K562 (cell line): ENCODE data around the gene CRACR2B. TPM values are rescaled to one million over a fixed set of nuclear protein-coding genes. Genes with fewer than 3 reads are reported as not detected.

Experiments used
- BCOR ChIP-seq: fragments of 450-650 bp; IDR thresholded peaks from 2 replicates; pipeline ENCODE4 v1.6.1; 2016
- CBX1 ChIP-seq: sonication (generic); IDR thresholded peaks from 2 replicates; pipeline ENCODE4 v1.6.1; 2016; ENCODE audit warnings: antibody characterized with exemption, low read depth, mild to moderate bottlenecking
- CXXC5 ChIP-seq: fragments of 250-450 bp; sonication (Bioruptor Pico); IDR thresholded peaks from 2 replicates; pipeline ENCODE4 v1.8.0; 2022; ENCODE audit warnings: inconsistent platforms, mild to moderate bottlenecking, moderate library complexity
- FOS ChIP-seq: IDR thresholded peaks from 3 replicates; pipeline ENCODE4 v1.6.1; 2011; ENCODE audit not compliant: insufficient read length; ENCODE audit errors: extremely low read depth
- HCFC1 ChIP-seq: IDR thresholded peaks from 2 replicates; pipeline ENCODE4 v1.6.1; 2012; ENCODE audit warnings: low read depth, low read length, improper control_type of control experiment
- KLF13 ChIP-seq: fragments of 450-650 bp; IDR thresholded peaks from 2 replicates; pipeline ENCODE4 v1.6.1; 2016; ENCODE audit warnings: missing genetic modification characterization, low read depth, mild to moderate bottlenecking, missing compliant biosample characterization, moderate library complexity, borderline replicate concordance
- NR1H2 ChIP-seq: sonication (generic); formaldehyde crosslinking; IDR thresholded peaks from 2 replicates; pipeline ENCODE4 v1.4.0; 2020; ENCODE audit warnings: mild to moderate bottlenecking, missing genetic modification reagents
- PHB ChIP-seq: fragments of 250-450 bp; sonication (Bioruptor Pico); IDR thresholded peaks from 2 replicates; pipeline ENCODE4 v1.5.0; 2021
- RBM22 ChIP-seq: fragments of 200-400 bp; formaldehyde crosslinking; IDR thresholded peaks from 2 replicates; pipeline ENCODE4 v1.6.1; 2018; ENCODE audit warnings: low read length, low read depth; ENCODE audit not compliant: poor library complexity, severe bottlenecking
- SMAD1 ChIP-seq: fragments of 150-350 bp; IDR thresholded peaks from 2 replicates; pipeline ENCODE4 v1.6.1; 2014; ENCODE audit warnings: low read length, low read depth; ENCODE audit not compliant: partially characterized antibody
- SMAD4 ChIP-seq: fragments of 250-450 bp; sonication (Bioruptor Pico); conservative IDR thresholded peaks from 2 replicates; pipeline ENCODE4 v1.8.0; 2021; ENCODE audit warnings: inconsistent platforms, mild to moderate bottlenecking, moderate library complexity
- SRSF9 ChIP-seq: fragments of 200-400 bp; formaldehyde crosslinking; IDR thresholded peaks from 2 replicates; pipeline ENCODE4 v1.6.1; 2017; ENCODE audit warnings: low read depth, low read length, borderline replicate concordance
- TAL1 ChIP-seq: fragments of 450-650 bp; IDR thresholded peaks from 2 replicates; pipeline ENCODE4 v1.6.1; 2016; ENCODE audit warnings: mild to moderate bottlenecking
- TEAD2 ChIP-seq: fragments of 450-650 bp; IDR thresholded peaks from 2 replicates; pipeline ENCODE4 v1.6.1; 2016; ENCODE audit warnings: missing genetic modification characterization, control low read depth, missing compliant biosample characterization
- WHSC1 ChIP-seq: IDR thresholded peaks from one replicate; pipeline ENCODE4 v1.6.1; 2012; ENCODE audit warnings: low read length, control low read depth, inconsistent platforms
- YY1 ChIP-seq, 3 experiments: IDR thresholded peaks; 2 replicates each; pipeline ENCODE4 v1.6.1; 2011; ENCODE audit warnings: low read length in 2 of 3, mild to moderate bottlenecking in 2 of 3, moderate library complexity in 2 of 3, borderline replicate concordance in 1 of 3, control low read depth in 1 of 3, low read depth in 1 of 3; ENCODE audit not compliant: insufficient read depth in 3 of 3, insufficient replicate concordance in 2 of 3, control insufficient read depth in 1 of 3, insufficient read length in 1 of 3; ENCODE audit errors: extremely low read depth in 1 of 3
- ZBTB1 ChIP-seq: sonication (generic); formaldehyde crosslinking; IDR thresholded peaks from 2 replicates; pipeline ENCODE4 v1.8.1; 2023; ENCODE audit warnings: missing genetic modification reagents, low read depth, mild to moderate bottlenecking, borderline replicate concordance
- polyA plus RNA-seq, 8 experiments: library from polyadenylated mRNA; depleted of rRNA in 4 of 8; stranded (reverse) in 5 of 8; unstranded in 3 of 8; fragments of >200 nt; fragmentation: Nextera tagmentation in 2 of 8; fragmentation: Illumina TruSeq in 1 of 8; extraction: Ambion mirVana in 2 of 8; extraction: Trizol in 1 of 8; gene quantifications; 2 replicates each; pipeline versions ENCODE4 v1.2.1 to v1.2.3, GENCODE V29; 2011 to 2014; ENCODE audit warnings: inconsistent platforms in 1 of 8, missing spikeins in 1 of 8
- total RNA-seq, 7 experiments: library from RNA; depleted of rRNA in 6 of 7; stranded (reverse); fragments of >200 nt in 6 of 7; fragmentation: Illumina TruSeq in 2 of 7; extraction: Trizol in 2 of 7; gene quantifications; 2 replicates each; pipeline versions ENCODE4 v1.2.1 to v1.2.3, GENCODE V29; 2011 to 2021; ENCODE audit warnings: low replicate concordance in 1 of 7
- TF ChIP-seq, protein P1 (sequence below): fragments of 250-450 bp; sonication (Bioruptor Pico); IDR thresholded peaks from 2 replicates; pipeline ENCODE4 v1.8.0; 2022; ENCODE audit warnings: moderate library complexity, mild to moderate bottlenecking, inconsistent platforms
- TF ChIP-seq, protein P2 (sequence below): sonication (generic); formaldehyde crosslinking; IDR thresholded peaks from 2 replicates; pipeline ENCODE4 v1.8.1; 2023; ENCODE audit warnings: mild to moderate bottlenecking, missing genetic modification reagents
- TF ChIP-seq, protein P3 (sequence below), 2 experiments: IDR thresholded peaks; 2 replicates each; pipeline ENCODE4 v1.6.1; 2011; ENCODE audit warnings: borderline replicate concordance in 1 of 2, control low read depth in 1 of 2, low read depth in 1 of 2, low read length in 1 of 2, mild to moderate bottlenecking in 1 of 2, mixed read lengths in 1 of 2, moderate library complexity in 1 of 2; ENCODE audit not compliant: insufficient read depth in 1 of 2, insufficient read length in 1 of 2, poor library complexity in 1 of 2, severe bottlenecking in 1 of 2; ENCODE audit errors: extremely low read depth in 1 of 2
- TF ChIP-seq, protein P4 (sequence below): fragments of 450-650 bp; conservative IDR thresholded peaks from 2 replicates; pipeline ENCODE4 v1.6.1; 2016; ENCODE audit warnings: missing genetic modification characterization, low read depth, mild to moderate bottlenecking, control low read depth, missing compliant biosample characterization
- TF ChIP-seq, protein P5 (sequence below): sonication (generic); formaldehyde crosslinking; IDR thresholded peaks from 2 replicates; pipeline ENCODE4 v1.5.0; 2020; ENCODE audit warnings: missing genetic modification reagents

CRACR2B gene
- total and polyA plus RNA-seq, 9 of the 15 experiments (the other 6 are each of a cell fraction or from before 2014, with no cell fraction given) = 0.10 to 51.0 (median 6.0) TPM

DNA sequence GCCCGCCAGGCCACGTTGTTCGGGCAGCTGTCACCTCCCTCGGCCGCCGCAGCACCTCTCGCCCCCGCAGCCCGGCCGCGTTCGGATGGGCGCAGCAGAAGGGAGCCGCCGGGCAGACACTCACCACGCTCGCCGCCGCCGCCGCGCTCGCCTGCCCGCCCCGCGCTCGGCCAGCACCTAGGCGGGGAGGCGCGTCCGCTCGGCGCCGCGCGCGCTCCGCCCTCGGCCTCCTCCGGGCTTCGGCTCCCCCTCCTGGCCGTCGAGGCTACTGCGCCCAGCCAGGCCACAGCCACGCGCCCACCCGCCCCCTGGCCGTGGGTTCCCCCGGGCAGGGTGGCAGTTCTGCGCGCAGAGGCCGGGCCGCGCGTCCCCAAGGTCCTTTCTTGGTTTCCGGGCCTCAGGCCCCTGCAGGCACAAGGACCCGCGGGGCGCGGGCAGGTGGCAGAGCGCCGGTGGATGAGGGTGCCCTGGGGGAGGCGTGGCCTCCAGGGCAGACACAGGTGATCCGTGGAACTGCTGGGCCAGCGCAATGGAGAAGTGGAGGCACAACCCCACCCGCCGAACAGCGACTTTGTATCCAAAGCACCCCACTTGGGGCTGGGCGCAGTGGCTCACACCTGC lies 29.5 kb upstream of the CRACR2B start, which contains the start of gene SLC25A22 (continued):
- no peak for TF ChIP-seq TAL1
- TF ChIP-seq KLF13 (tag) = peak; percentile 58; the same call in 1 of the 2 replicates
- TF ChIP-seq BCOR = 0 out of 2 replicates have a peak, but pooled peaks have one; percentile 11
- no peak for TF ChIP-seq ZBTB1
- TF ChIP-seq, protein P1, sequence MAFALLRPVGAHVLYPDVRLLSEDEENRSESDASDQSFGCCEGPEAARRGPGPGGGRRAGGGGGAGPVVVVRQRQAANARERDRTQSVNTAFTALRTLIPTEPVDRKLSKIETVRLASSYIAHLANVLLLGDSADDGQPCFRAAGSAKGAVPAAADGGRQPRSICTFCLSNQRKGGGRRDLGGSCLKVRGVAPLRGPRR (CRISPR knock-in tag) = no peak
- no peak for TF ChIP-seq TEAD2 (tag)
- TF ChIP-seq, protein P2, sequence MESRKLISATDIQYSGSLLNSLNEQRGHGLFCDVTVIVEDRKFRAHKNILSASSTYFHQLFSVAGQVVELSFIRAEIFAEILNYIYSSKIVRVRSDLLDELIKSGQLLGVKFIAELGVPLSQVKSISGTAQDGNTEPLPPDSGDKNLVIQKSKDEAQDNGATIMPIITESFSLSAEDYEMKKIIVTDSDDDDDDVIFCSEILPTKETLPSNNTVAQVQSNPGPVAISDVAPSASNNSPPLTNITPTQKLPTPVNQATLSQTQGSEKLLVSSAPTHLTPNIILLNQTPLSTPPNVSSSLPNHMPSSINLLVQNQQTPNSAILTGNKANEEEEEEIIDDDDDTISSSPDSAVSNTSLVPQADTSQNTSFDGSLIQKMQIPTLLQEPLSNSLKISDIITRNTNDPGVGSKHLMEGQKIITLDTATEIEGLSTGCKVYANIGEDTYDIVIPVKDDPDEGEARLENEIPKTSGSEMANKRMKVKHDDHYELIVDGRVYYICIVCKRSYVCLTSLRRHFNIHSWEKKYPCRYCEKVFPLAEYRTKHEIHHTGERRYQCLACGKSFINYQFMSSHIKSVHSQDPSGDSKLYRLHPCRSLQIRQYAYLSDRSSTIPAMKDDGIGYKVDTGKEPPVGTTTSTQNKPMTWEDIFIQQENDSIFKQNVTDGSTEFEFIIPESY (CRISPR knock-in tag) = peak; percentile 73
- no peak for TF ChIP-seq WHSC1
- TF ChIP-seq PHB (CRISPR knock-in tag) = no peak
- TF ChIP-seq, protein P3, sequence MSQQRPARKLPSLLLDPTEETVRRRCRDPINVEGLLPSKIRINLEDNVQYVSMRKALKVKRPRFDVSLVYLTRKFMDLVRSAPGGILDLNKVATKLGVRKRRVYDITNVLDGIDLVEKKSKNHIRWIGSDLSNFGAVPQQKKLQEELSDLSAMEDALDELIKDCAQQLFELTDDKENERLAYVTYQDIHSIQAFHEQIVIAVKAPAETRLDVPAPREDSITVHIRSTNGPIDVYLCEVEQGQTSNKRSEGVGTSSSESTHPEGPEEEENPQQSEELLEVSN (IDR thresholded peaks at IDR 0.05; ENCODE audit: borderline replicate concordance in 1 of 2, extremely low read depth in 1 of 2, insufficient read depth in 1 of 2, insufficient read length in 1 of 2, low read depth in 1 of 2, low read length in 1 of 2, poor library complexity in 1 of 2, severe bottlenecking in 1 of 2) = no peak
- TF ChIP-seq SMAD1 = no peak
- TF ChIP-seq RBM22 = no peak
- TF ChIP-seq NR1H2 = no peak
- TF ChIP-seq SMAD4 = peak; percentile 53; the same call in 1 of the 2 replicates
- no peak for TF ChIP-seq SRSF9
- peak; percentile 64; the same call in 1 of the 2 replicates for TF ChIP-seq CXXC5 (CRISPR knock-in tag)
- no peak for TF ChIP-seq YY1 (IDR thresholded peaks at IDR 0.05; ENCODE audit: borderline replicate concordance in 1 of 3, control insufficient read depth in 1 of 3, extremely low read depth in 1 of 3, insufficient read depth in 3 of 3, insufficient read length in 1 of 3, insufficient replicate concordance in 2 of 3, low read depth in 1 of 3, low read length in 2 of 3)
- TF ChIP-seq FOS = no peak
- no peak for TF ChIP-seq CBX1
- TF ChIP-seq, protein P4, sequence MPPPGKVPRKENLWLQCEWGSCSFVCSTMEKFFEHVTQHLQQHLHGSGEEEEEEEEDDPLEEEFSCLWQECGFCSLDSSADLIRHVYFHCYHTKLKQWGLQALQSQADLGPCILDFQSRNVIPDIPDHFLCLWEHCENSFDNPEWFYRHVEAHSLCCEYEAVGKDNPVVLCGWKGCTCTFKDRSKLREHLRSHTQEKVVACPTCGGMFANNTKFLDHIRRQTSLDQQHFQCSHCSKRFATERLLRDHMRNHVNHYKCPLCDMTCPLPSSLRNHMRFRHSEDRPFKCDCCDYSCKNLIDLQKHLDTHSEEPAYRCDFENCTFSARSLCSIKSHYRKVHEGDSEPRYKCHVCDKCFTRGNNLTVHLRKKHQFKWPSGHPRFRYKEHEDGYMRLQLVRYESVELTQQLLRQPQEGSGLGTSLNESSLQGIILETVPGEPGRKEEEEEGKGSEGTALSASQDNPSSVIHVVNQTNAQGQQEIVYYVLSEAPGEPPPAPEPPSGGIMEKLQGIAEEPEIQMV = no peak
- peak; percentile 35; the same call in 1 of the 2 replicates for TF ChIP-seq HCFC1
- TF ChIP-seq, protein P5, sequence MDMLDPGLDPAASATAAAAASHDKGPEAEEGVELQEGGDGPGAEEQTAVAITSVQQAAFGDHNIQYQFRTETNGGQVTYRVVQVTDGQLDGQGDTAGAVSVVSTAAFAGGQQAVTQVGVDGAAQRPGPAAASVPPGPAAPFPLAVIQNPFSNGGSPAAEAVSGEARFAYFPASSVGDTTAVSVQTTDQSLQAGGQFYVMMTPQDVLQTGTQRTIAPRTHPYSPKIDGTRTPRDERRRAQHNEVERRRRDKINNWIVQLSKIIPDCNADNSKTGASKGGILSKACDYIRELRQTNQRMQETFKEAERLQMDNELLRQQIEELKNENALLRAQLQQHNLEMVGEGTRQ (CRISPR knock-in tag) = no peak
